NCI-H1694 (cell line): ENCODE results near the gene MFSD11.
A peak's percentile ranks its signal among the peaks of the same experiment; 100 is the strongest.
"Not testable (repeated sequence)": the region's sequence is repeated elsewhere in the genome, so short reads cannot be mapped to it uniquely, and the experiment has no call there.

Source experiments
- DNase-seq: peaks from one replicate; lab custom pipeline; 2025; lab: John Stamatoyannopoulos, UW

Gene MFSD11

DNA sequence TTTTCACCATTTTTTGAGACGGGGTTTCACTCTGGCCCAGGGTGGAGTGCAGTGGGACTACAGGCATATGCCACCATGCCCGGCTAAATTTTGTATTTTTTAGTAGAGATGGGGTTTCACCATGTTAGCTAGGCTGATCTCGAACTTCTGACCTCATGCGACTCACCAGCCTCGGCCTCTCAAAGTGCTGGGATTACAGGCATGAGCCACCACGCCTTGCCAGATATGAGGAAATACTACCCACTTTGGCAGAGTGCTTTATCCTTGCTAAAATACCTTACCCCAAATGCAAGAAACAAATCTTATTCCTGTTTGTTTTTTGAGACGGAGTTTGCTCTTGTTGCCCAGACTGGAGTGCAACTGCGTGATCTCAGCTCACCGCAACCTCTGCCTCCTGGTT, 67.4 kb downstream of the MFSD11 start:
- no peak for DNase-seq

- not testable (repeated sequence) for DNase-seq
Measured at GRCh38 chr17:76806151-76806550, 68.2 kb downstream of the MFSD11 start.

- DNase-seq = not testable (repeated sequence)
Measured at GRCh38 chr17:76806767-76807166, 68.8 kb downstream of the MFSD11 start.

- no peak for DNase-seq
Measured at GRCh38 chr17:76808326-76808725, 70.4 kb downstream of the MFSD11 start.

DNA sequence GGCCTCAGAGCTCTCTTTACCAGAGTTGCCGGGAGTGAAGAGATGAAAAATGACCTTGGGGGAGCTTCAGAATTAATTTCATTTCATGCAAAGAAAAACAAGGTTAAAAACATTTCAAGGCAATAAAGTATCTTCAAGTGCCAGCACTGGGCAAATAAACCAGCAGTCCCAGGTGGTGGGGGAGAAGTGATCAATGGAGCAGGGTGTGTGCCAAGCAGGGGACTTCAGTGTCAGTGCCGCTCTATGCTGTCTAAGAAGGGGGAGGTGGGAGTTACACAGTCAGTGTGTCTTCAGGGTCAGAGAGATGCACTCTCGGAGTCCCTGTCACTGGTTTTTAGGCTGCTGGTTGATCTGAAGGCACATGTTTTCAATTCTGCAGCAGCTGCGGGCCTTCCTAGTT, 73.0 kb downstream of the MFSD11 start:
- no peak for DNase-seq

DNA sequence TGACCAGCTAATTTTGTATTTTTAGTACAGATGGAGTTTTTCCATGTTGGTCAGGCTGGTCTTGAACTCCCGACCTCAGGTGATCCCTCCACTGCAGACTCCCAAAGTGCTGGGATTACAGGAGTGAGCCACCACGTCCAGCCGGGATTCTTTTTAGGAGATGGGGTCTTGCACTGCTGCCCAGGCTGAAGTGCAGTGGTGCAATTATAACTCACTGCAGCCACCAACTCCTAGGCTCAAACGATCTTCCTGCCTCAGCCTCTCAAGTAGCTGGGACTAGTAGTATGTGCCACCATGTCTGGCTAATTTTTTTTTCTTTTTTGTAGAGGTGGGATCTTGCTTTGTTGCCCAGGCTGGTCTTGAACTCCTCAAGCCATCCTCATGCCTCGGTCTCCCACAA, 73.9 kb downstream of the MFSD11 start:
- no peak for DNase-seq

- DNase-seq = no peak
Measured at GRCh38 chr17:76812263-76812662, 74.3 kb downstream of the MFSD11 start.

DNA sequence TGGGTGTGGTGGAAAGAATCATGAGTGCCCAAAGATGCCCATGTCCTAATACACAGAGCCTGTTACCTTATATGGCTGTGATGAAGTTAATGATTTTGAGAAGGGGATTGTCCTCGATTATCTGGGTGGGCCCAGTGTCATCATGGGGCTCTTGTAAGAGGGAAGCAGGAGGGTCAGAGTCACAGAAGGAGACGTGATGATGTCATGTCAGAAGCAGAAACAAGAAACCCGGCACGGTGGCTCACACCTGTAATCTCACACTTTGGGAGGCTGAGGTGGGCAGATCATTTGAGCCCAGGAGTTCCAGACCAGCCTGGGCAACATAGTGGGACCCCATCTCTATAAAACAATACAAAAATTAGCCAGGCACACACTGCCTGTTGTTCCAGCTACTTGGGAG, 75.0 kb downstream of the MFSD11 start:
- DNase-seq = no peak

DNA sequence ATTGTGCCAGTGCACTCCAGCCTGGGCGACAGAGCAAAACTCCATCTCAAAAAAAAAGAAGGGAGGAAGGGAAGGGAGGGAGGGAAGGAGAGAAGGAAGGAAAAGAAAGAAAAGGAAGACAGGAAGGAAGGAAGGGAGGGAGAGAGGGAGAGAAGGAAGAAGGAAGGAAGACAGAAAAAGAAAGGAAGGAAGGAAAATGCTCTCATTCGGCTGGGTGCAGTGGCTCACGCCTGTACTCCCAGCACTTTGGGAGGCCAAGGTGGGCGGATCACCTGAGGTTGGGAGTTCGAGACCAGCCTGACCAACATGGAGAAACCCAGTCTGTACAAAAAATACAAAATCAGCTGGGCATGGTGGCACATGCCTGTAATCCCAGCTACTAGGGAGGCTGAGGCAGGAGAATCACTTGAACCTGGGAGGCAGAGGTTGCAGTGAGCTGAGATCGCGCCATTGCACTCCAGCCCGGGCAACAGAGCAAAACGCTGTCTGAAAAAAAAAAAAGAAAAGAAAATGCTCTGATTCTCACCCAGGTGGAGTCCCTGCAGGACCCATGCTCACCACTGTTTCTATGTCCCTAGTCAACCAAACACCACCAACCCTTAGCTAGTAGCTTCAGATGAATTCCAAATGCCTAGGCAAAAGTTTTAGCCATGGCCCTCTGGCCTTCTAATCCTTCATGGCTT, 78.1 kb downstream of the MFSD11 start:
- DNase-seq = not testable (repeated sequence)

GRCh38 chr17:76816590-76817135, 78.7 kb downstream of the MFSD11 start:
- DNase-seq = peak; percentile 55

- DNase-seq = no peak
Measured at GRCh38 chr17:76820039-76820438, 82.1 kb downstream of the MFSD11 start.

DNA sequence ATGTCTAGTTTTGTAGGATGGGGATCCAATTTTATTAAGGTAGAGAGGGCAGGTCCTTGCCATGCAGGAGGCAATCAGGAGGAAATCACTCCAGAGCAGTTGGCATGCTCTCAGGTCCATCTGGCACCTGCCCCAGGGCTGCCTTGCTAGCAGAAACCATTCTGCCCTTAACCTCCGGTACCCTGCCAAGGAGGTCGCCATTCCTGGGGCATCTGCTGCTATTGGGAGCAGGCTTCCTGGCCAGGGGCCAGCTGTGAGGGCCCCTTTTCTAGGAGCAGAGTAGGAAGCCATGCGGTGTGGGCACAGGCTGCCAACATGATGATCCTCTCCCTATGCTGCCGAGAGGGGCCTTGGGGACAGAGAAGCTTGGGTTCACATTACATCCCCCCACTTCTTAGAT, 82.6 kb downstream of the MFSD11 start:
- DNase-seq = peak; percentile 95

DNA sequence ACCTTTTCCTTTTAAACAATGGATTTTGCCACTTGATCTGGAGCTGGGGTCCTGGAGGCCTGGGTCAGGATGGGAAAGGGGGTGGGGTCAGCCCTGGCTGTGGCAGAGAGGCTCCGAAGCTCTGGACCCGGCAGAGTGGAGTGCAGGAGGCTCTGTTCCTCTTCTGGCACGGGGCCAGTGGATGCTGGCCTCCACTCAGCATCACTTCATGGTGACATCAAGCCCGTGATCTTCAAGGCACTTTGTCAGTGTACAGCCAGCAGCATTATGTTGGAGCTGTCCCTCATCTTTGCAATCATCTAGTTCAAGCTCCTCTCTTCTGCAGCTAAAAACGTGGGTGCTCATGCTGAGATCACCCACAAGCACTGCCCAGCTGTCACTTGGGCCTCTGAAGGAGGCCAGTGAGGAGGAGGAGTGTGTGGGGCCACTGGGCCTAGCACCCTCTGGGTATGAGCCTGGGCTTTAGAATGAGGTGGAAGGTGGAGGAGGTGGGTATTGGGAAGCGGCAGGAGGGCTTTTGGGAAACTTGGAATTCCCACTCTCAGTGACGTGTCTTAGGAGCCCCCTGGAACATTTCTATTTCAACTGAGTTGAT, 84.4 kb downstream of the MFSD11 start:
- no peak for DNase-seq

- no peak for DNase-seq
Measured at GRCh38 chr17:76824093-76824492, 86.2 kb downstream of the MFSD11 start.

DNA sequence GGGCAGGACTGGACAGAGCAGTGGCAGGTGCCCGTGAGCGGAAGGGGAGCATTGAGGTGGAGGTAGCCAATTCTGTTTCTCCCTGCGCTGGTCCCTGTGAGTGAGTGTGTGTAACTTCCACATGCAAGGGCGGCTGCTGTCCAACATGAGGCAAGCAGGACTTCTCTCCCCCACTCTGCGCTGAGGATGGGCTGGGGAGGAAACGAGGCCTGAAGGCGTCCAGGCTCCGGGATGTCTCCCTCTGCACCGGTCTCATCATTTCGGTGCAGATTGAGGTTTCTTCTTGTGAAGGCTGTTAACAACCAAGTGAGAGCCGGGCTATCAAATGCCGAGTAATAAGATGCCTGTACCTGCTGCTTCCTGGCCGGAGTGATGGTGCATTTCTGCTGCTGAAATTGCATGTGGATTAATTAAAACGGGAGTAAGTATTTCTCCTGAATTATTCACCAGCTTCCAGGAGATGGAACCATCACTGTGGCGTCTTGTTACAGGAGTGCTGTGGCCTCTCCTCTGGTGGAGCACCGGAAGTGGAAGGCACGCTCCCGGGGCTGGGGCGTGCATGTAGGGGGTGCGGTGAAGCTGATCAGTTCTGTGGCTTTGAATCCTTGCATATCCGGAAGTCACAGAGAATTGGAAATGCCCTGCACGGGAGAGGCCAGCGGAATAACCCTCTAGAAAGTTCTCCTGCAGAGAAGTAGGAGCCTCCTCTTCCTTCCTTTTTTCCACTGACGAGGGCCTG, 88.6 kb downstream of the MFSD11 start:
- no peak for DNase-seq

DNA sequence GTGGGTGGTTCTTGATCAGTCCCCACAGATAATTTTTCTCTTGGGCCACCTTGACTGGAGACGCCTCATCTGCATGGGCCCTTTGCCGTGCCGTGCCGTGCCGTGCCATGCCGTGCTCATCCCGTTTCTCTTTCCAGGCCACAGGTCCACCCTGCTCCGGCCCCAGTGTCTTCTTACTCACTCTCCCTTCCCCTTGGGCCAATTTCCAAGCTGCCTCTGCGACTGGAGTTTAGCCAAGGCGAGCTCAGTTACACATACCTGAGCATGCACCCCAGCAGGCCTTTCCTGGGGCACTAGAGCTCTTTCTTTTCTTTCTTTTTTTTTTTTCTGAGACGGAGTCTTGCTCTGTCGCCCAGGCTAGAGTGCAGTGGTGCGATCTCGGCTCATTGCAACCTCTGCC, 89.8 kb downstream of the MFSD11 start:
- no peak for DNase-seq
